Brain microvascular endothelial cell (primary cell): ENCODE measurements around the gene MXRA8.
A peak's percentile ranks its signal among the peaks of the same experiment; 100 is the strongest.

ENCODE experiments used
- DNase-seq: peaks from one replicate; pipeline ENCODE4 v3.0.0-alpha.2; 2020
- H3K27ac ChIP-seq: fragments of 250-450 bp; sonication (Bioruptor Pico); 2 replicates; pipeline ENCODE4 v1.5.1; 2020; ENCODE audit warnings: mild to moderate bottlenecking, moderate library complexity
- H3K27me3 ChIP-seq: fragments of 250-450 bp; sonication (Bioruptor Pico); replicated peaks from 2 replicates; pipeline ENCODE4 v1.5.1; 2020; ENCODE audit warnings: mild to moderate bottlenecking
- H3K36me3 ChIP-seq: fragments of 250-450 bp; sonication (Bioruptor Pico); replicated peaks from 2 replicates; pipeline ENCODE4 v1.5.1; 2020; ENCODE audit warnings: mild to moderate bottlenecking
- H3K4me3 ChIP-seq: 2 replicates; pipeline ENCODE4 v1.5.1; 2011; ENCODE audit warnings: low read depth, mild to moderate bottlenecking, control low read depth, low read length, moderate library complexity
- CTCF ChIP-seq: IDR thresholded peaks from 2 replicates; pipeline ENCODE4 v1.5.1; 2011; ENCODE audit warnings: low read depth, mild to moderate bottlenecking, moderate library complexity, low read length, control low read depth, inconsistent platforms; ENCODE audit errors: missing control alignments
- in situ Hi-C: cut with HindIII; loops from 2 replicates; pipeline ENCODE4 v1.10.0; 2017; ENCODE audit warnings: low sequenced_read_pairs, low pct_ligation_motif_present

The MXRA8 gene

GRCh38 chr1:1325288-1326074 lies 32.9 kb downstream of the MXRA8 start:
- in situ Hi-C loops = no loop called here
- Histone ChIP-seq H3K36me3 (peaks cover 15% of the 10 kb centered on the region), H3K27ac (peak overlapping the region; percentile 36), H3K4me3 (peak overlapping the region; percentile 80), H3K27me3 (no peaks in the 10 kb centered on the region)
- no peak for DNase-seq
- TF ChIP-seq CTCF = no peak

- H3K4me3 ChIP-seq = peak within 1 kb of the TSS; percentile 80
- H3K36me3 ChIP-seq = peaks cover 20% of the 10 kb centered on the region
- peak; percentile 83 for DNase-seq
- peak within 1 kb of the TSS; percentile 64 for H3K27ac ChIP-seq
- in situ Hi-C loops = no loop called here
- no peak for TF ChIP-seq CTCF
- no peaks in the 10 kb centered on the region for H3K27me3 ChIP-seq
Observed at GRCh38 chr1:1324524-1325287, 33.6 kb downstream of the MXRA8 start, which contains the start of the genes CPTP and INTS11. CPTP (plus strand) TSS chr1:1324802; CDS start chr1:1326911, 2,109 bp downstream. INTS11 (minus strand) TSS chr1:1324660; CDS start chr1:1324608, 52 bp downstream.

GRCh38 chr1:1324084-1324523 lies 34.3 kb downstream of the MXRA8 start:
- in situ Hi-C loops = no loop called here
- no peaks in the 10 kb centered on the region for H3K27me3 ChIP-seq
- peak overlapping the region; percentile 80 for H3K4me3 ChIP-seq
- peak overlapping the region; percentile 64 for H3K27ac ChIP-seq
- peaks cover 24% of the 10 kb centered on the region for H3K36me3 ChIP-seq
- DNase-seq = no peak
- no peak for TF ChIP-seq CTCF

- in situ Hi-C loops = no loop called here
- Histone ChIP-seq H3K27me3 (no peaks in the 10 kb centered on the region), H3K36me3 (peaks cover 25% of the 10 kb centered on the region), H3K27ac (no peak overlapping the region), H3K4me3 (no peak overlapping the region)
- no peak for DNase-seq
- TF ChIP-seq CTCF = no peak
Observed at GRCh38 chr1:1322952-1323351, 35.4 kb downstream of the MXRA8 start.

- in situ Hi-C loops = no loop called here
- H3K27me3 ChIP-seq = no peaks in the 10 kb centered on the region
- TF ChIP-seq CTCF = no peak
- peaks cover 20% of the 10 kb centered on the region for H3K36me3 ChIP-seq
- DNase-seq = no peak
- H3K4me3 ChIP-seq = no peak overlapping the region
- H3K27ac ChIP-seq = no peak overlapping the region
Observed at GRCh38 chr1:1322418-1322817, 35.9 kb downstream of the MXRA8 start.
